Common myeloid progenitor, CD34-positive (primary cell): ENCODE data around the gene PLA2R1.

ENCODE experiments used
- CTCF ChIA-PET: fragments of 350-600 bp; sonication (Branson Sonifier 250); formaldehyde crosslinking; loops from one replicate; lab custom pipeline; 2021; ENCODE audit warnings: antibody characterized with exemption; lab: Charles Lee
- POLR2A ChIA-PET: fragments of 350-600 bp; sonication (Branson Sonifier 250); formaldehyde crosslinking; loops from one replicate; lab custom pipeline; 2021; ENCODE audit warnings: antibody characterized with exemption; lab: Charles Lee
- DNase-seq, 3 donors: peaks; one replicate each; pipeline versions ENCODE4 v3.0.0 to v3.0.0-alpha.2; 2013
- H3K27ac ChIP-seq, 2 experiments: 1 replicate in 1 of 2; 2 replicates in 1 of 2; pipeline ENCODE4 v1.7.0; 2013; ENCODE audit warnings: inconsistent platforms in 2 of 2, low read length in 2 of 2, mild to moderate bottlenecking in 2 of 2, low read depth in 1 of 2, moderate library complexity in 1 of 2; ENCODE audit not compliant: severe bottlenecking in 2 of 2, insufficient read depth in 1 of 2, poor library complexity in 1 of 2
- H3K27me3 ChIP-seq, 5 experiments: replicated peaks in 2 of 5; 1 replicate in 3 of 5; 2 replicates in 2 of 5; pipeline versions ENCODE4 v1.6.1 to v1.7.0; 2013; ENCODE audit warnings: low read length in 4 of 5, mild to moderate bottlenecking in 2 of 5, moderate library complexity in 2 of 5, inconsistent platforms in 1 of 5; ENCODE audit not compliant: insufficient read depth in 5 of 5, control insufficient read depth in 4 of 5
- H3K36me3 ChIP-seq, 4 experiments: 1 replicate in 2 of 4; 2 replicates in 2 of 4; pipeline versions ENCODE4 v1.6.1 to v1.7.0; 2013; ENCODE audit warnings: low read length in 3 of 4, control low read depth in 1 of 4, mild to moderate bottlenecking in 1 of 4; ENCODE audit not compliant: control insufficient read depth in 4 of 4, insufficient read depth in 4 of 4
- H3K4me1 ChIP-seq, 4 experiments: 1 replicate in 3 of 4; 2 replicates in 1 of 4; pipeline versions ENCODE4 v1.6.1 to v1.7.1; 2013; ENCODE audit warnings: low read length in 3 of 4, mild to moderate bottlenecking in 3 of 4, control low read depth in 1 of 4, inconsistent platforms in 1 of 4, moderate library complexity in 1 of 4; ENCODE audit not compliant: control insufficient read depth in 4 of 4, insufficient read depth in 4 of 4; ENCODE audit errors: control extremely low read depth in 1 of 4
- H3K4me3 ChIP-seq, 7 experiments: 1 replicate in 4 of 7; 2 replicates in 3 of 7; pipeline versions ENCODE4 v1.5.1 to v1.7.0; 2013; ENCODE audit warnings: mild to moderate bottlenecking in 7 of 7, low read length in 6 of 7, moderate library complexity in 6 of 7, inconsistent platforms in 2 of 7, low read depth in 2 of 7, control low read depth in 1 of 7; ENCODE audit not compliant: insufficient read depth in 4 of 7, control insufficient read depth in 1 of 7; ENCODE audit errors: extremely low read depth in 1 of 7
- H3K9me3 ChIP-seq, 5 experiments: 1 replicate in 4 of 5; 2 replicates in 1 of 5; pipeline versions ENCODE4 v1.6.1 to v1.7.1; 2013; ENCODE audit warnings: low read length in 4 of 5, mild to moderate bottlenecking in 2 of 5, inconsistent platforms in 1 of 5, low read depth in 1 of 5, moderate library complexity in 1 of 5; ENCODE audit not compliant: control insufficient read depth in 4 of 5, insufficient read depth in 2 of 5; ENCODE audit errors: control extremely low read depth in 1 of 5
- whole genome bisulfite sequencing: methylation state at CpG from one replicate; pipeline ENCODE4 v1.1.5; 2013; ENCODE audit not compliant: insufficient coverage; 5-methylcytosine and 5-hydroxymethylcytosine counted together

Gene PLA2R1

DNA sequence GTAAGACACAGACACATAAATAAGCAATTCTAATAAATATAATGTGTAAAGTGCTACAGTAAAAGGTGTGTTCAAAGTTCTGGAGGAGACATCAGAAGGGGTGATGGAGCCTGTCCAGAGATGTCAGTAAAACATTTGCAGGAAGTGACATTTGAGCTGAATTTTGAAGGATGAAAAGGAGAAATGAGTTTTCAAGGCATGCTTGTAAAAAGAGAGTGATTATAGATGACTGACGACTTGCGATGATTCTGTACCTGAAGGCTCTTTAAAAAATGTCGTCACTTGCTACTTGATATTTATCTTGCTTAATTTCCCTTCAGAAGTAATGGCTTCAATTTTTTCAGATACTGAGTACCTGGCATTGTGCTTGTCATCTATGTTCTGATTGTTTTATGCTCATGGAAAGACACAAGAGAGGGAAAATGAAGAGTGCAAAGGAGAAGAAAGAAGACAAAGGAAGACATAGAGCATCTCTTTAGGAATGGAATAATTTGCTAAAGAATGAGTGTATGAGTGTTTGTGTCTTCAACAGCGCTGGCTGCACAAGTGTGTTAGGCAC lies 73.9 kb downstream of the PLA2R1 start:
- H3K27ac ChIP-seq, result no peak overlapping the region
- DNase-seq, result no peak
- H3K9me3 ChIP-seq, result peaks cover 0 to 4% (median 0%) of the 10 kb centered on the region in 5 experiments
- peaks cover 0 to 6% (median 2%) of the 10 kb centered on the region in 4 experiments for H3K4me1 ChIP-seq
- H3K27me3 ChIP-seq, result no peaks in the 10 kb centered on the region
- WGBS, result 100% methylated on average over 4 of the region's 4 CpGs
- H3K36me3 ChIP-seq, result peaks cover 0 to 4% (median 0%) of the 10 kb centered on the region in 4 experiments
- ChIA-PET CTCF (interaction anchor here (1.7 kb wide), 1 partner anchor 9 kb away, joined by 7 read pairs; no protein-coding TSS in a partner anchor), POLR2A (no interaction called here)
- no peak overlapping the region for H3K4me3 ChIP-seq

DNA sequence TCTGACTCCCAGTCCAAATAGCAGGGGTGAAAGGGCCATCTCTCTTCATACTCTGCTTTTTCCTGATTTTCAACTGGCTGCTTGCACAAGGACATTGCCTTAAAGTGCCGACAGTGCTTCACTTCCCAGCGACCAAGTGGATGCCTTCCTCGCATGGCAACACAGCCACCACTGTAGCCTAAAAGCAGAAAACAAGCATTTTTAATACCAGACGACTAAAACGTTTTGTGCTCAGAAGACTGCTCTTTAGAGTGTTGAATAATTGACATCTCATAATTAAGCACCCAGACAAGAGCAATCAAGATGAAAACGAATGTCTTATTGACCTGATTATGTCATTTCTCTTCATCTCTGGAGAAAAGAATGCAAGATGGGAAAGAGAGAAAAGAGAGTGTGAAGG lies 75.2 kb downstream of the PLA2R1 start:
- CTCF ChIA-PET, result no interaction called here

DNA sequence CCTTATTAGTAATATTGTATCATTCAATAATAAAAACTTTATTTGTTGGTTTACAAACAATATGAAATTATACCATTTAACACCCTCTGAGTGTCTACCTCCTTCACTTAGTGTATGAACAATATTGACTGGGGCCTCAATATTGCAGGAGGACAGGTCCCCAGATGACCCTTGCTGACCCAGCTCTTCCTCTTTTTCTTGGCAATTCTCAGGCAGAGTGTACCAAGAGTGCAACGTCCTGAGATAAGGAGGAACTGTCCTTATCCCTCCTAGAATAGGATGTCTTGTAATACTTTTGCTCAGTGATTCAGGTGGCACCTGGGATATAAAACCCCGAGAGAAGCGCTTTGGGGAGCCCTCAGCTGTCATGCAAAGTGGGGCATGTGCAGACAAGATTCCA lies 76.8 kb downstream of the PLA2R1 start:
- POLR2A ChIA-PET, result no interaction called here
- peaks cover 0 to 4% (median 0%) of the 10 kb centered on the region in 5 experiments for H3K9me3 ChIP-seq
- WGBS, result 100% methylated on average over 2 of the region's 3 CpGs
- no peak overlapping the region for H3K4me3 ChIP-seq
- H3K36me3 ChIP-seq, result peaks cover 0 to 4% (median 0%) of the 10 kb centered on the region in 4 experiments
- no peaks in the 10 kb centered on the region for H3K27me3 ChIP-seq
- H3K27ac ChIP-seq, result no peak overlapping the region
- peaks cover 4 to 20% (median 13%) of the 10 kb centered on the region in 4 experiments for H3K4me1 ChIP-seq
- DNase-seq, result no peak
- CTCF ChIA-PET, result interaction anchor here (1.8 kb wide), 1 partner anchor 11 kb away, joined by 7 read pairs; no protein-coding TSS in a partner anchor

More for the DNA sequence above, 75.2 kb downstream of the PLA2R1 start:
- peaks cover 0 to 4% (median 0%) of the 10 kb centered on the region in 5 experiments for H3K9me3 ChIP-seq
- no peak overlapping the region for H3K4me3 ChIP-seq
- peaks cover 0 to 4% (median 0%) of the 10 kb centered on the region in 4 experiments for H3K36me3 ChIP-seq
- POLR2A ChIA-PET, result no interaction called here
- 100% methylated on average over 2 of the region's 6 CpGs for WGBS
- no peak for DNase-seq
- H3K27me3 ChIP-seq, result no peaks in the 10 kb centered on the region
- H3K4me1 ChIP-seq, result peaks cover 4 to 16% (median 10%) of the 10 kb centered on the region in 4 experiments
- H3K27ac ChIP-seq, result no peak overlapping the region

DNA sequence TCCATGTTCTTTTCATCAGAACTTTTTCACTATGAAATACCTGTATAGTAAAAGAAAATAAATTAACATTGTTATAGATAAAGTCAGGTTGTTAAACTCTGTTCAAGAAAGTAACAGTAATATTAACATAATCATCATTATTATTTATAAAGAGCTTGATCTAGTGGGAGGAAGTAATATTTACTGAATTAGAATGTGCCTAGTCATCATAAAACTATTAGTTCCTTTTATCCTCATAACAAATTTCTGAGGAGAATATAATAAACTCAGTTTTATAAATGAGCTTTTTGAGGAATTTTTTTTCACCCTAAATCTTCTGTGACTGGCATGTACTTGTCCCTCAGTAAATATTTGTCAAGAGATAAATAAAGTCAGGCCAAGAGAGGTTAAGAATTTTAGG lies 78.4 kb downstream of the PLA2R1 start:
- ChIA-PET CTCF (interaction anchor here (0.9 to 1.6 kb wide), 4 partner anchors 9 to 16 kb away, joined by 3 to 4 read pairs (median 3); no protein-coding TSS in a partner anchor), POLR2A (no interaction called here)
- H3K4me3 ChIP-seq, result no peak overlapping the region
- H3K36me3 ChIP-seq, result peaks cover 0 to 4% (median 0%) of the 10 kb centered on the region in 4 experiments
- peaks cover 0 to 4% (median 0%) of the 10 kb centered on the region in 5 experiments for H3K9me3 ChIP-seq
- no peak for DNase-seq
- peaks cover 4 to 20% (median 13%) of the 10 kb centered on the region in 4 experiments for H3K4me1 ChIP-seq
- H3K27me3 ChIP-seq, result no peaks in the 10 kb centered on the region
- H3K27ac ChIP-seq, result no peak overlapping the region

DNA sequence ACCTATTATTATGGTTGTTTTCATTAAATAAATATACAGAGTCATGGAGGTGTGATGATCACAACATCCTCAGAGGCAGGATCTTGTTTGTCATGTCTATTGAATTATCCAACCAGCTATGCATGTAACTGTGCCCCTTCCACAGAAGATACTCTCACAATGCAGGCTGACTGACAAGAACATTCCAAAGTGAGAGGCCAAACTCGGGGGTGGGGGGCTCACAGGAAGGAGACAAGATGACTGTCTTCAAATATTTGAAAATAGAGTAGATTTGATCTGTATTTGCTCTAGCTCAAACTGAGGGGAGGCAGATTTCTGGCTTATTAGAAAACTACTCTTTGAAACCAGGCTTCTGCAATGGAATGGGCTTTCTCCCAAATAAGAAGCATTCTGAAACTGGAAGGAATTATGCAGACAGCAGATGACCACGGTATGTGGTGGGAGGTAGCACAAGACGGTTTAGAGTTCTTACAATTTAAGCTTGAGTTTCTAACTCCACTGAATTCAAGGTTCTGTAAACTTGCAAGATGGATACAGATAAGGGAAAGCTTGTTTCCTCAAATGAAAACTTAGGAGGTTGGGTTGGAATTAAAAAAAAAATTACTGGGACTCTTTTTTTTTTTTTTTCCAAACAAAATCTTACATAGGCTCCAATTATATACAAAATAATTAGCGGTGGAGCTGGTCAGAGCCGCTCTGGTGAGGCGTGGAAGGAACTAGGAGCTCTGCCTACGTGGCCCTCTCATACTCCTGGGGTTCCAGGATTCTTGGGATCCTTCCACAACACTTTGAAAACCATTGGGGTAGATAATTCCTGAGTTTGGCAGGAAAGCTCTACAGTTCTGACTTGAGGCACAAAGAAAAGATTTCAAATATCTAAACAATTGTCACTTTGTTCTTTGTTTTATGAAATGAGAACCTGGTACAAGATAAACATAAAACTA lies 79.3 kb downstream of the PLA2R1 start:
- Histone ChIP-seq H3K36me3 (peaks cover 0 to 4% (median 0%) of the 10 kb centered on the region in 4 experiments), H3K27ac (no peak overlapping the region), H3K9me3 (peaks cover 0 to 4% (median 0%) of the 10 kb centered on the region in 5 experiments), H3K4me1 (peaks cover 4 to 20% (median 13%) of the 10 kb centered on the region in 4 experiments), H3K4me3 (no peak overlapping the region), H3K27me3 (no peaks in the 10 kb centered on the region)
- no peak for DNase-seq
- WGBS, result 92% methylated on average over 6 of the region's 7 CpGs
- POLR2A ChIA-PET, result interaction anchor here (0.6 kb wide), 1 partner anchor 132 kb away, joined by 3 read pairs; no protein-coding TSS in a partner anchor
- CTCF ChIA-PET, result interaction anchor here (0.9 to 1.3 kb wide), 3 partner anchors 13 to 44 kb away, joined by 3 read pairs; no protein-coding TSS in a partner anchor

DNA sequence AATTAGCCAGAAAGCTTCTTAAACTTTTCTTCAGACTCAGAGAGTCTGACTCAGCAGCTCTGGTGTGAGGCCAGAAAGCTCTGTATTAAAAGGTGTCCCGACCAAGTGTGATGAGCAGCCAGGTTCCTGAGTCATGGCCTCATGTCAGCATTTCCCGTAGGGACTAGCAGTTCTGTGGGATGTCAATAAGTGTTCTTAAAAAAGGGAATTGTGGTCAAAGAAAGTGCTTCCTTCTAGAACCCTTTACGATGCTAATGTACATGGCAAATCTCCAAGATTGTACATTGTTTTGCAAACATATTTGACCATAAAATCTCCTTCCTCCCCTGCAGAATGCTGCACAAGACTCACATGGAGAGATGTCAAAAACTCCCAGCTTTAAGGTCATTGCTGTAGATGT lies 80.1 kb downstream of the PLA2R1 start:
- peaks cover 4 to 20% (median 14%) of the 10 kb centered on the region in 4 experiments for H3K4me1 ChIP-seq
- H3K9me3 ChIP-seq, result peaks cover 0 to 4% (median 0%) of the 10 kb centered on the region in 5 experiments
- ChIA-PET CTCF (interaction anchor here (1.2 to 1.3 kb wide), 2 partner anchors 16 to 43 kb away, joined by 3 read pairs; no protein-coding TSS in a partner anchor), POLR2A (interaction anchor here (0.6 kb wide), 1 partner anchor 133 kb away, joined by 3 read pairs; no protein-coding TSS in a partner anchor)
- WGBS, result 0% methylated on average over 1 of the region's 3 CpGs
- H3K36me3 ChIP-seq, result peaks cover 0 to 4% (median 0%) of the 10 kb centered on the region in 4 experiments
- H3K27me3 ChIP-seq, result no peaks in the 10 kb centered on the region
- no peak overlapping the region for H3K4me3 ChIP-seq
- peak in 2 of 3 donors; percentile 45 to 57 for DNase-seq
- no peak overlapping the region for H3K27ac ChIP-seq
